Uterus (tissue), 4 donors: Measurements from ENCODE around the gene LDHD. TPM values are rescaled to one million over a fixed set of nuclear protein-coding genes. Genes with fewer than 3 reads are reported as not detected.

ENCODE experiments used
- DNase-seq, 2 donors: peaks; one replicate each; pipeline ENCODE4 v3.0.0-alpha.2; 2019 to 2020
- H3K27ac ChIP-seq, 2 donors: fragments of 200-600 bp; sonication (generic); 1 replicate in 1 of 2; 2 replicates in 1 of 2; pipeline ENCODE4 v1.5.1; 2016 to 2018
- H3K27me3 ChIP-seq, 2 donors: fragments of 200-600 bp; sonication (generic); one replicate each; pipeline ENCODE4 v1.5.1; 2018 to 2019; ENCODE audit warnings: control low read depth in 1 of 2
- H3K36me3 ChIP-seq, 2 donors: fragments of 200-600 bp; sonication (generic); one replicate each; pipeline ENCODE4 v1.5.1; 2019; ENCODE audit warnings: control low read depth in 1 of 2
- H3K4me1 ChIP-seq, 2 donors: fragments of 200-600 bp; sonication (generic); one replicate each; pipeline ENCODE4 v1.5.1; 2018 to 2019; ENCODE audit warnings: control low read depth in 1 of 2
- H3K4me3 ChIP-seq, 2 donors: fragments of 200-600 bp; sonication (generic); 1 replicate in 1 of 2; 2 replicates in 1 of 2; pipeline ENCODE4 v1.5.1; 2018 to 2019; ENCODE audit warnings: mild to moderate bottlenecking in 1 of 2
- H3K9me3 ChIP-seq, 2 donors: fragments of 200-600 bp; sonication (generic); one replicate each; pipeline ENCODE4 v1.5.1; 2019; ENCODE audit warnings: control low read depth in 1 of 2
- CTCF ChIP-seq, 4 experiments: fragments of 200-600 bp in 2 of 4; fragments of 450-650 bp in 2 of 4; sonication (generic) in 2 of 4; IDR thresholded peaks; one replicate each; pipeline ENCODE4 v1.5.1; 2016 to 2019; ENCODE audit warnings: antibody characterized with exemption in 4 of 4, mild to moderate bottlenecking in 2 of 4, moderate library complexity in 1 of 4
- POLR2A ChIP-seq, 2 donors: fragments of 450-650 bp; IDR thresholded peaks; one replicate each; pipeline ENCODE4 v1.6.1; 2016; ENCODE audit warnings: antibody characterized with exemption in 2 of 2, mild to moderate bottlenecking in 1 of 2, moderate library complexity in 1 of 2
- intact Hi-C: fragments of 100-400 bp; cut with DNase I; formaldehyde crosslinking; loops from one replicate; pipeline ENCODE4 v1.15.1; 2023; ENCODE audit warnings: low total_unique reads
- total RNA-seq, 4 donors: library from RNA; depleted of rRNA in 3 of 4; stranded (reverse); fragments of >200 nt in 3 of 4; gene quantifications; one replicate each; pipeline versions ENCODE4 v1.1.0 to v1.2.4, GENCODE V29; 2014 to 2023
- donor health status: DM: yes; HTN: yes; CAD: no.

The LDHD gene
- total RNA-seq, 4 donors from 2014 or later = 1.3 to 5.7 (median 3.3) TPM

GRCh38 chr16:75148311-75149195, 32.0 kb upstream of the LDHD start, which contains the start of gene ZFP1:
ZFP1 (plus strand) TSS chr16:75148524; CDS start chr16:75152952, 4,428 bp downstream.
- H3K27me3 ChIP-seq = no peaks in the 10 kb centered on the region
- intact Hi-C loops = no loop called here
- H3K4me1 ChIP-seq = no peaks in the 10 kb centered on the region
- H3K9me3 ChIP-seq = no peaks in the 10 kb centered on the region
- peak; percentile 96 to 97 for DNase-seq
- TF ChIP-seq CTCF (IDR thresholded peaks at IDR 0.05) (peak in 1 of 4 experiments; percentile 10), POLR2A (IDR thresholded peaks at IDR 0.05) (peak; percentile 22 to 78)
- peak within 1 kb of the TSS; percentile 96 to 98 for H3K27ac ChIP-seq
- H3K4me3 ChIP-seq = peak within 1 kb of the TSS; percentile 76 to 95
- no peaks in the 10 kb centered on the region for H3K36me3 ChIP-seq

- Histone ChIP-seq H3K9me3 (no peaks in the 10 kb centered on the region), H3K27me3 (no peaks in the 10 kb centered on the region), H3K27ac (peak overlapping the region; percentile 96 to 98), H3K4me1 (no peaks in the 10 kb centered on the region), H3K36me3 (no peaks in the 10 kb centered on the region), H3K4me3 (peak overlapping the region; percentile 76 to 95)
- DNase-seq = no peak
- intact Hi-C loops = no loop called here
- TF ChIP-seq POLR2A (IDR thresholded peaks at IDR 0.05) = no peak
- TF ChIP-seq CTCF (IDR thresholded peaks at IDR 0.05) = no peak
Measured at GRCh38 chr16:75147968-75148310, 31.4 kb upstream of the LDHD start.

GRCh38 chr16:75143941-75144340, 27.4 kb upstream of the LDHD start:
- no peak overlapping the region for H3K4me3 ChIP-seq
- no peak overlapping the region for H3K27ac ChIP-seq
- intact Hi-C loops = no loop called here
- H3K36me3 ChIP-seq = no peaks in the 10 kb centered on the region
- no peaks in the 10 kb centered on the region for H3K4me1 ChIP-seq
- no peak for DNase-seq
- TF ChIP-seq CTCF (IDR thresholded peaks at IDR 0.05) (no peak), POLR2A (IDR thresholded peaks at IDR 0.05) (no peak)
- H3K27me3 ChIP-seq = no peaks in the 10 kb centered on the region
- no peaks in the 10 kb centered on the region for H3K9me3 ChIP-seq

GRCh38 chr16:75139498-75139897, 22.9 kb upstream of the LDHD start:
- Histone ChIP-seq H3K4me3 (no peak overlapping the region), H3K9me3 (no peaks in the 10 kb centered on the region), H3K27me3 (no peaks in the 10 kb centered on the region), H3K36me3 (no peaks in the 10 kb centered on the region), H3K4me1 (no peaks in the 10 kb centered on the region), H3K27ac (no peak overlapping the region)
- TF ChIP-seq POLR2A (IDR thresholded peaks at IDR 0.05) = no peak
- intact Hi-C loops = no loop called here
- DNase-seq = no peak

GRCh38 chr16:75138636-75139035, 22.1 kb upstream of the LDHD start:
- no peaks in the 10 kb centered on the region for H3K9me3 ChIP-seq
- H3K4me3 ChIP-seq = no peak overlapping the region
- no peaks in the 10 kb centered on the region for H3K27me3 ChIP-seq
- no peak for TF ChIP-seq POLR2A (IDR thresholded peaks at IDR 0.05)
- TF ChIP-seq CTCF (IDR thresholded peaks at IDR 0.05) = no peak
- DNase-seq = no peak
- intact Hi-C loops = no loop called here
- no peaks in the 10 kb centered on the region for H3K4me1 ChIP-seq
- H3K36me3 ChIP-seq = no peaks in the 10 kb centered on the region
- no peak overlapping the region for H3K27ac ChIP-seq
